Measurements from ENCODE around the gene QRFPR.

DNA sequence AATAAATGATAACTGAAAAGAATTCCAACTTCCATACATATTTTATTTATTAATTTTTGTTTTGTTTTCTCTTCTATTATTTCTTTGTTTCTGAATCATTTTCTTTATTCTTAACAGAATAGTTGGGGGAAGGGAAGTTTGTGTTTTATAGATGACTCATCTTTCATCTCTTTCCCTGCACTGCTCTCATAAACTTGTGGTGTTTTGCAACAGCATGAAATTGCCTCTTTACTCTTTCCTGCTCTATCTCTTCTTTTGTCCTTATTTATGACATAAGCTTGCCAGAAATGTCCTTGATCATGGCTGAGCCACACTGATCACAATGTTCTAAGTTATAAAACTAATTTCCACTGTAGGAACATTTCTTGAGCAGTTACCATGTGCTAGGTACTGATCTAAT is 22.3 kb downstream of the QRFPR start:
- TF ChIP-seq, protein P1, sequence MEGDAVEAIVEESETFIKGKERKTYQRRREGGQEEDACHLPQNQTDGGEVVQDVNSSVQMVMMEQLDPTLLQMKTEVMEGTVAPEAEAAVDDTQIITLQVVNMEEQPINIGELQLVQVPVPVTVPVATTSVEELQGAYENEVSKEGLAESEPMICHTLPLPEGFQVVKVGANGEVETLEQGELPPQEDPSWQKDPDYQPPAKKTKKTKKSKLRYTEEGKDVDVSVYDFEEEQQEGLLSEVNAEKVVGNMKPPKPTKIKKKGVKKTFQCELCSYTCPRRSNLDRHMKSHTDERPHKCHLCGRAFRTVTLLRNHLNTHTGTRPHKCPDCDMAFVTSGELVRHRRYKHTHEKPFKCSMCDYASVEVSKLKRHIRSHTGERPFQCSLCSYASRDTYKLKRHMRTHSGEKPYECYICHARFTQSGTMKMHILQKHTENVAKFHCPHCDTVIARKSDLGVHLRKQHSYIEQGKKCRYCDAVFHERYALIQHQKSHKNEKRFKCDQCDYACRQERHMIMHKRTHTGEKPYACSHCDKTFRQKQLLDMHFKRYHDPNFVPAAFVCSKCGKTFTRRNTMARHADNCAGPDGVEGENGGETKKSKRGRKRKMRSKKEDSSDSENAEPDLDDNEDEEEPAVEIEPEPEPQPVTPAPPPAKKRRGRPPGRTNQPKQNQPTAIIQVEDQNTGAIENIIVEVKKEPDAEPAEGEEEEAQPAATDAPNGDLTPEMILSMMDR (IDR thresholded peaks at IDR 0.05), result no peak
- no peak for TF ChIP-seq POLR2AphosphoS5 (IDR thresholded peaks at IDR 0.05; ENCODE audit: insufficient read depth in 1 of 2, low read depth in 1 of 2)

All from vagina (tissue), 2 donors.